Right cardiac atrium (tissue), 5 donors: Measurements from ENCODE around the gene FAM199X. TPM values are rescaled to one million over a fixed set of nuclear protein-coding genes. Genes with fewer than 3 reads are reported as not detected.

ENCODE experiments used
- ATAC-seq, 2 donors: fragments of 200-7000 bp; cut with Tn5 transposase; one replicate each; pipeline versions ENCODE4 v1.8.0 to v1.9.1; 2020; ENCODE audit warnings: moderate library complexity in 2 of 2, mild to moderate bottlenecking in 1 of 2
- DNase-seq, 3 donors: peaks; one replicate each; pipeline ENCODE4 v3.0.0-alpha.2; 2020
- H3K27ac ChIP-seq: one replicate; pipeline ENCODE4 v1.5.1; 2013; ENCODE audit warnings: mild to moderate bottlenecking, low read length, control low read depth, moderate library complexity
- H3K27me3 ChIP-seq: one replicate; pipeline ENCODE4 v1.6.1; 2013; ENCODE audit not compliant: control insufficient read depth, insufficient read depth
- H3K4me1 ChIP-seq: one replicate; pipeline ENCODE4 v1.6.1; 2013; ENCODE audit warnings: low read length; ENCODE audit not compliant: control insufficient read depth, insufficient read depth
- H3K4me3 ChIP-seq: one replicate; pipeline ENCODE4 v1.5.1; 2013; ENCODE audit warnings: low read length, control low read depth
- H3K9me3 ChIP-seq: one replicate; pipeline ENCODE4 v1.6.1; 2013; ENCODE audit warnings: low read length; ENCODE audit not compliant: control insufficient read depth
- WGBS: extraction: QIAGEN DNeasy Blood & Tissue Kit; methylation state at CpG from one replicate; pipeline ENCODE4 v1.1.7; 2013; 5-methylcytosine and 5-hydroxymethylcytosine counted together
- intact Hi-C, 4 donors: fragments of 100-400 bp; cut with DNase I; formaldehyde crosslinking; loops; one replicate each; pipeline versions ENCODE4 v1.11.0 to v1.14.0; 2022 to 2023
- long read RNA-seq, 4 donors: library from polyadenylated mRNA; unstranded; transcript quantifications; one replicate each; pipeline ENCODE4 v2.0.0, GENCODE V29; 2020 to 2021
- polyA plus RNA-seq: library from polyadenylated mRNA; stranded (reverse); fragments of 200-250 nt; gene quantifications from one replicate; pipeline ENCODE4 v1.2.3, GENCODE V29; 2013
- total RNA-seq, 4 donors: library from RNA; stranded (reverse); fragmentation: NEBNext Ultra II Directional; extraction: Animal tissue kit (Norgen Biotek cat#: 25700); gene quantifications; one replicate each; pipeline ENCODE4 v1.2.1, GENCODE V29; 2021
- donor health status: healthy with polysubstance abuse.
- donor health status: DM: no; HTN: yes; CAD: no.
- donor health status: DM: no; HTN: no; CAD: no.
- donor health status: DM: no; HTN: yes; CAD: no; lungs with severe emphysema.
- donor health status: DM: yes; HTN: yes; CAD: no.

FAM199X gene
- 10 to 100 TPM; 11.9 to 14.6 (median 13.4) TPM for total RNA-seq
- polyA plus RNA-seq: 6.8 TPM
- long read RNA-seq, donor 1, full-length matches to known transcripts: 13 of 20 reads
- long read RNA-seq, donor 1, partial matches to known transcripts: 0 of 20 reads
- long read RNA-seq, donor 1, other reads (novel, unspliced or antisense): 7 of 20 reads
- long read RNA-seq, donor 2, full-length matches to known transcripts: 10 of 10 reads
- long read RNA-seq, donor 2, partial matches to known transcripts: 0 of 10 reads
- long read RNA-seq, donor 2, other reads (novel, unspliced or antisense): 0 of 10 reads
- long read RNA-seq, donor 3, full-length matches to known transcripts: 9 of 16 reads
- long read RNA-seq, donor 3, partial matches to known transcripts: 0 of 16 reads
- long read RNA-seq, donor 3, other reads (novel, unspliced or antisense): 7 of 16 reads
- long read RNA-seq, donor 4, full-length matches to known transcripts: 5 of 5 reads
- long read RNA-seq, donor 4, partial matches to known transcripts: 0 of 5 reads
- long read RNA-seq, donor 4, other reads (novel, unspliced or antisense): 0 of 5 reads

DNA sequence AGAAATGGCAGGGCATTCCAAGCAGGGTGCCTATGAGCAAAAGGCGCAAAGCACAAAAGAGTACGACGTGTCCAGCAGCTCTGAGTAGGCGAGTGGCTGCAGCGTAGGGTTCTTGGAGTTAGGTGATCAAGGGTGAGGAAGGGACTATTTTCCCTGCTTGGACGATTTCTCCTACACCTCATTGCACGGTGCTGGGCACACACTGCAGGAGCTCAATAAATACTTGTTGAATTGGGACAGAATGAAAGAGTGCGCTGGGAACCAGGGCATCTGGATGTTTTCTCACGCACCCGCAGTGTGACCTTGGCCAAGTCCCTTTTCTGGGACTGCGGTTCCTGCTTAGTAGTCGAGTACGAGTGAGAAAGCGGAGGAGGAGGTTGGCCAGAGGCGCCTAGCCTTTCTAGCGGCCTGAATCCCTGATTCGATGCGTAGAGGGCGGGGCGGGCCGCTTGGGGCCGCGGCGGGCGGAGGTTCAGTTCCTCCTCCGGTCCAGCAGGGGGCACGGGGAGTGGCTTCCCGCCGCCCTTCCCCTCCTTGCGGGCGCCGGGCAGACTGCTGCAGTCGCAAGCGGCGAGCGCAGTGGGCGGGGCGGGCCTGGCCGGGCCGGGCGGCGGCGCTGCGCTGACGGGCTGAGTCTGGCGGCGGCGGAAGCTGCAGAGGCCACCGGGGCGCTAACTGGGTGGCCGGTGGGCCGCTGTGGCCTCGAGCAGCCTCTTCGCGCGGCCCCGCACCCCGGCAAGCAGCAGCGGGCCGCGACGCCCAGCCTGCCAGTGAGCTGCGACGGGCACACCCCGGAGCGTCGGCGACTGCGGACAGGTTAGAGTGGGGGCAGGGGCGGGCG lies at the start of gene FAM199X:
TSS of gene FAM199X (plus strand) at position 560 of the 841 bp plus-strand sequence. CDS start 333 bp downstream, outside the sequence.
- Histone ChIP-seq H3K4me1 (no peaks in the 10 kb centered on the region), H3K9me3 (no peaks in the 10 kb centered on the region), H3K27me3 (no peaks in the 10 kb centered on the region), H3K27ac (peak within 1 kb of the TSS; percentile 91), H3K4me3 (peak within 1 kb of the TSS; percentile 94)
- under 1% methylated on average over 53 of the region's 71 CpGs for WGBS
- DNase-seq (peak; percentile 91 to 96 (median 95)), ATAC-seq (peak; percentile 99)
- intact Hi-C loops: no loop called here

- no peaks in the 10 kb centered on the region for H3K27me3 ChIP-seq
- H3K9me3 ChIP-seq: no peaks in the 10 kb centered on the region
- H3K27ac ChIP-seq: no peak overlapping the region
- no peak overlapping the region for H3K4me3 ChIP-seq
- peaks cover 1% of the 10 kb centered on the region for H3K4me1 ChIP-seq
- intact Hi-C loops: no loop called here
- no peak for DNase-seq
- no peak for ATAC-seq
Observed at GRCh38 chrX:104117759-104118158, 48.5 kb upstream of the FAM199X start.

DNA sequence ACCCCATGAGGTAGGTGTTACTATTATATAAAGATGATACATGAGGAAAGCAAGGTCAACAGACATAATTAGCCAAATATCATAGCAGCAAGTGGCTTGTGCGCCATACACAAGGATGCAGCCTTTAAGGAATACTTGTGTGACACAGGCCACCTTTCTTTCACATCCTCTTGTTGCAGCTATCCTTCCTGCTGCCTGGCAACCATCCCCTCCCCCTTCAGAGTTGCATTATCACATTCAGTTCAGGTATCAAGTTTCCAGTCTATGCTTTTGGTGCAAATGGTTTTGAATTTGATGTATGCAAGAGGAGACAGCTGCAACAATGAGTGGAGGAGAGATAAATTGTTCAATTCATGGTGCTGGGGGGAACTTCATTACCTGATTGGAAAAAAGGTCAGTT lies 47.5 kb upstream of the FAM199X start:
- ATAC-seq (no peak), DNase-seq (no peak)
- 100% methylated on average over 1 of the region's 1 CpG for WGBS
- Histone ChIP-seq H3K9me3 (no peaks in the 10 kb centered on the region), H3K4me1 (no peaks in the 10 kb centered on the region), H3K4me3 (no peak overlapping the region), H3K27ac (no peak overlapping the region), H3K27me3 (no peaks in the 10 kb centered on the region)
- intact Hi-C loops: no loop called here

DNA sequence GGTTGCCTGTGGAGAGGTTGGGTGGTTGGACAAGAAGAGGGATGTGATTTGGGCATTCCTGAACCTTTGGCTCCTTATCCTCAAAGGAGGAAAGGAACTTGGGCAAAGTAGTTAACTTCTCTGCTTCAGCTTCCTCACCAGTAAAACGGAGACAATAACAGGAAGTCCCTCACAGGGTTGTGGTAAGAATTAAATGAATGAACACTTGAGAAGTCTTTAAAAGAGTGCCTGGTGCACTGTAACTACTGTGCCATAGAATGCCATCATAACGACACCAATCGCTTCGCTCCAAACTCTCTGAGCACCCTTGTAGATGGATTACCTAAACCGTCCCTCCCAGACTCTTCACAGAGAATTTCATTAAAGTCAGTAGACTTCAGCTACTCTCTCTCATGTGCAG lies 43.4 kb upstream of the FAM199X start:
- DNase-seq (no peak), ATAC-seq (no peak)
- no peak overlapping the region for H3K4me3 ChIP-seq
- intact Hi-C loops: no loop called here
- H3K9me3 ChIP-seq: no peaks in the 10 kb centered on the region
- H3K27ac ChIP-seq: no peak overlapping the region
- WGBS: 61% methylated on average over 5 of the region's 5 CpGs
- no peaks in the 10 kb centered on the region for H3K4me1 ChIP-seq
- no peaks in the 10 kb centered on the region for H3K27me3 ChIP-seq

DNA sequence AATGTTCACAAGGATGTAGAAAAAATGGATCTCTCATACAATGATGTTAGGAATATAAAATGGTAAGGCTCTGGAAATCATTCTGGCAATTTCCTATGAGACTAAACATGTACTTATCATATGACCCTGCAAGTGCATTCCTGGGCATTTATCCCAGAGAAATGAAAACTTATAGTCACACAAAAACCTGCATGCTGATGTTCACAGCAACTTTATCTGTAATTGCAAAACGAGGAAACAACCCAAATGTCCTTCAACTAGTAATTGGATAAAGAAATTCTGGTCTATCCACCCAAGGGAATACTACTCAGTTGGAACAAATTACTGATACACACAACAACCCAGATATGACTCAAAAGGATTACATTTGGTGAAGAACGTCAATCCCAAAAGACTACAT lies 39.4 kb upstream of the FAM199X start:
- DNase-seq (no peak), ATAC-seq (no peak)
- intact Hi-C loops: no loop called here
- WGBS: 57% methylated on average over 2 of the region's 2 CpGs
- no peak overlapping the region for H3K4me3 ChIP-seq
- H3K27ac ChIP-seq: no peak overlapping the region
- no peaks in the 10 kb centered on the region for H3K27me3 ChIP-seq
- H3K9me3 ChIP-seq: no peaks in the 10 kb centered on the region
- H3K4me1 ChIP-seq: no peaks in the 10 kb centered on the region

- H3K9me3 ChIP-seq: no peaks in the 10 kb centered on the region
- ATAC-seq (no peak), DNase-seq (no peak)
- H3K27me3 ChIP-seq: no peaks in the 10 kb centered on the region
- 90% methylated on average over 6 of the region's 6 CpGs for WGBS
- no peak overlapping the region for H3K27ac ChIP-seq
- H3K4me3 ChIP-seq: no peak overlapping the region
- intact Hi-C loops: loop anchor here in 2 of 4 donors (10.0 kb wide), 1 partner anchor 286 kb away; no protein-coding TSS in a partner anchor
- no peaks in the 10 kb centered on the region for H3K4me1 ChIP-seq
Observed at GRCh38 chrX:104130808-104131207, 35.4 kb upstream of the FAM199X start.

- WGBS: 87% methylated on average over 5 of the region's 5 CpGs
- Histone ChIP-seq H3K27me3 (no peaks in the 10 kb centered on the region), H3K9me3 (no peaks in the 10 kb centered on the region), H3K27ac (no peak overlapping the region), H3K4me3 (no peak overlapping the region), H3K4me1 (peaks cover 1% of the 10 kb centered on the region)
- ATAC-seq (no peak), DNase-seq (no peak)
- intact Hi-C loops: loop anchor here in 2 of 4 donors (10.0 kb wide), 1 partner anchor 290 kb away; no protein-coding TSS in a partner anchor
Observed at GRCh38 chrX:104134583-104135261, 31.5 kb upstream of the FAM199X start.

DNA sequence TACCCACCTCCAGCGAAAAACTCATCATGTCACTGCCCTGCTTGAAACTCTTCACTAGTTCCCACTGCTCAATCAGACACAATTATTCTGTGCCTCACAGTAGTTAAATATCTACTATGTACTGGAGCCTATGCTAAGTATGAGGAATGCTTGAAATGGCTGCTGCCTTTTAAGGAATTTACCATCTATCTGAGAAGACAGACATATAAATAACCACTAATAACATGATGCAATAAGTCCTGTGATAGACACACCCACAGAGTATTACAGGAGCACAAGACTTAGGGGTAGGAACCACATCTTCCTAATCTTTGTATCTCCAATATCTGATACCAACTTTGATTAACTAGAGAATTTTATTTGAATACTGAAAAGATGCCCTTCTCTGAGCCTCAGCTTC lies 30.6 kb upstream of the FAM199X start:
- no peak for DNase-seq
- Histone ChIP-seq H3K9me3 (no peaks in the 10 kb centered on the region), H3K27ac (no peak overlapping the region), H3K4me3 (no peak overlapping the region), H3K27me3 (no peaks in the 10 kb centered on the region), H3K4me1 (peaks cover 1% of the 10 kb centered on the region)
- no peak for ATAC-seq
- WGBS: 92% methylated on average over 1 of the region's 1 CpG
- intact Hi-C loops: loop anchor here in 3 of 4 donors (1.0 to 10.0 kb wide), 2 partner anchors 37 to 291 kb away; no protein-coding TSS in a partner anchor

DNA sequence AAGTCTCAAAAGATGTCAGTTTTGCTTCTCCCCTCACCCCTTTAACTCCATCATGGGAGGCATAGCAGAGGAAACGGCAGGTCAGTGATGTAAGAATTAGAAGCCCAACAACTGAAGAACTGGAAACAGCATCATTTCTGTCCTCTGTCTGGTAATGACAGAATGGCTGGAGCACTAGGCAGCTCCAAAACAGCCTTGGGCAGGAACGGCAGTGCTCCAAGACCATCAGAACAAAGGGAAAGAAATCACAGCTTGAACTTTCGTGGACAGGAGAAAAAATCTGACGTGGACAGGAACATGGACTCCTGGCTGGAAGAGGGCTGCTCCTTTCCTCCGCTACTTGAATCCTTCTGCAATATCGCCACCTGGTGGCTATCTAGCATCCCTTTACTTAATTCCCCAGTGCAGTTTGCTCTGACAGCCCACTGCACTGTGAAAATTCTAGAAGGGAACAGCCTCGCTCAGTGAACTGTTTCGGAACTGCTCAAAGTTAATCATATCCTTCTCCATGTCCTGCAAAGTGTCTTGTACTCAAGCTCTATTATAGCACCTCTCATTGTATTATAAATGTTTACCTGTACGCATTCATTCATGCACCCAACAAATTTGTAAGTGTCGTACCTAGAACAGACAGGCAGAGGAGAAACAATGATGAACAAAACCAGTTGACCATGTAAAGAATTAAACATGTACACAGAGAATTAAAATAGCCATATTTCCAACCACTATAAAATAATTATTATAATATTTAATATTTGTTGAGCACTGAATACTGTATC lies 29.8 kb upstream of the FAM199X start:
- peak overlapping the region; percentile 67 for H3K27ac ChIP-seq
- no peaks in the 10 kb centered on the region for H3K27me3 ChIP-seq
- ATAC-seq (peak; percentile 90 to 94), DNase-seq (peak in 2 of 3 donors; percentile 51 to 67)
- H3K4me1 ChIP-seq: peaks cover 1% of the 10 kb centered on the region
- H3K9me3 ChIP-seq: no peaks in the 10 kb centered on the region
- H3K4me3 ChIP-seq: peak overlapping the region; percentile 52
- intact Hi-C loops: loop anchor here in 3 of 4 donors (1.0 to 10.0 kb wide), 2 partner anchors 38 to 292 kb away; no protein-coding TSS in a partner anchor
- 20% methylated on average over 10 of the region's 10 CpGs for WGBS

- no peaks in the 10 kb centered on the region for H3K9me3 ChIP-seq
- DNase-seq (no peak), ATAC-seq (no peak)
- no peaks in the 10 kb centered on the region for H3K27me3 ChIP-seq
- H3K4me1 ChIP-seq: peaks cover 1% of the 10 kb centered on the region
- no peak overlapping the region for H3K27ac ChIP-seq
- intact Hi-C loops: loop anchor here in 2 of 4 donors (10.0 kb wide), 1 partner anchor 293 kb away; no protein-coding TSS in a partner anchor
- no peak overlapping the region for H3K4me3 ChIP-seq
- WGBS: 83% methylated on average over 3 of the region's 3 CpGs
Observed at GRCh38 chrX:104137496-104137895, 28.8 kb upstream of the FAM199X start.
